RWPE1 (cell line): ENCODE data around the gene SIX1.

Experiments used
- CTCF ChIA-PET: fragments of 350-600 bp; sonication (Branson Sonifier 250); formaldehyde crosslinking; extraction: SDS; loops from one replicate; lab custom pipeline; 2021; lab: Yijun Ruan, JAX
- POLR2A ChIA-PET: fragments of 400-600 bp; formaldehyde crosslinking; extraction: SDS; loops from one replicate; lab custom pipeline; 2020; ENCODE audit warnings: antibody characterized with exemption; ENCODE audit not compliant: low non-redundant PET; lab: Yijun Ruan, JAX
- DNase-seq: peaks from one replicate; pipeline ENCODE4 v3.0.0; 2012; ENCODE audit warnings: low spot score
- H3K27ac ChIP-seq: fragments of 450-650 bp; 2 replicates; pipeline ENCODE4 v1.5.1; 2017
- TF ChIP-seq, protein P1 (sequence below): fragments of 450-650 bp; conservative IDR thresholded peaks from 2 replicates; pipeline ENCODE4 v1.5.1; 2017; ENCODE audit warnings: low read depth, mild to moderate bottlenecking

Gene SIX1

DNA sequence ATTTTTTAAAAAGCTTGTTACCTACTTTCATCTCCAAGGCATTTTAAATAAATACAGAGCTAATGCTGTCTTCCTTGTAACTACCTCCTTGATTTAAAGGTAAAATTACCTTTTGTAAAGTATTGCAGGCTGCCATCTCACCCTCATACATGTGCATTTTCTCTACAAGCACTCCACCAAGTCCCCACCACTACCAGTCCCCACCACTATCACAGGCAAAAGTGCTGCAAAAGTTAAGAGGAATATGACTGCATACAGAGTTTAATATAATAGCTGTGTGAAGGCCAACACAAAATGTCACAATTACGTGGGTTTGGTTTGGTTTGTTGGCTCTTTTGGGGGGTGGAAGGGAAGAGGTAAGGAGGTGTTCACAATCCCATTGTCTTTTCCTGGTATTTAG is 9.6 kb downstream of the SIX1 start:
- no peak overlapping the region for H3K27ac ChIP-seq
- TF ChIP-seq, protein P1, sequence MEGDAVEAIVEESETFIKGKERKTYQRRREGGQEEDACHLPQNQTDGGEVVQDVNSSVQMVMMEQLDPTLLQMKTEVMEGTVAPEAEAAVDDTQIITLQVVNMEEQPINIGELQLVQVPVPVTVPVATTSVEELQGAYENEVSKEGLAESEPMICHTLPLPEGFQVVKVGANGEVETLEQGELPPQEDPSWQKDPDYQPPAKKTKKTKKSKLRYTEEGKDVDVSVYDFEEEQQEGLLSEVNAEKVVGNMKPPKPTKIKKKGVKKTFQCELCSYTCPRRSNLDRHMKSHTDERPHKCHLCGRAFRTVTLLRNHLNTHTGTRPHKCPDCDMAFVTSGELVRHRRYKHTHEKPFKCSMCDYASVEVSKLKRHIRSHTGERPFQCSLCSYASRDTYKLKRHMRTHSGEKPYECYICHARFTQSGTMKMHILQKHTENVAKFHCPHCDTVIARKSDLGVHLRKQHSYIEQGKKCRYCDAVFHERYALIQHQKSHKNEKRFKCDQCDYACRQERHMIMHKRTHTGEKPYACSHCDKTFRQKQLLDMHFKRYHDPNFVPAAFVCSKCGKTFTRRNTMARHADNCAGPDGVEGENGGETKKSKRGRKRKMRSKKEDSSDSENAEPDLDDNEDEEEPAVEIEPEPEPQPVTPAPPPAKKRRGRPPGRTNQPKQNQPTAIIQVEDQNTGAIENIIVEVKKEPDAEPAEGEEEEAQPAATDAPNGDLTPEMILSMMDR, result no peak
- POLR2A ChIA-PET, result no interaction called here
- no peak for DNase-seq
- CTCF ChIA-PET, result no interaction called here

DNA sequence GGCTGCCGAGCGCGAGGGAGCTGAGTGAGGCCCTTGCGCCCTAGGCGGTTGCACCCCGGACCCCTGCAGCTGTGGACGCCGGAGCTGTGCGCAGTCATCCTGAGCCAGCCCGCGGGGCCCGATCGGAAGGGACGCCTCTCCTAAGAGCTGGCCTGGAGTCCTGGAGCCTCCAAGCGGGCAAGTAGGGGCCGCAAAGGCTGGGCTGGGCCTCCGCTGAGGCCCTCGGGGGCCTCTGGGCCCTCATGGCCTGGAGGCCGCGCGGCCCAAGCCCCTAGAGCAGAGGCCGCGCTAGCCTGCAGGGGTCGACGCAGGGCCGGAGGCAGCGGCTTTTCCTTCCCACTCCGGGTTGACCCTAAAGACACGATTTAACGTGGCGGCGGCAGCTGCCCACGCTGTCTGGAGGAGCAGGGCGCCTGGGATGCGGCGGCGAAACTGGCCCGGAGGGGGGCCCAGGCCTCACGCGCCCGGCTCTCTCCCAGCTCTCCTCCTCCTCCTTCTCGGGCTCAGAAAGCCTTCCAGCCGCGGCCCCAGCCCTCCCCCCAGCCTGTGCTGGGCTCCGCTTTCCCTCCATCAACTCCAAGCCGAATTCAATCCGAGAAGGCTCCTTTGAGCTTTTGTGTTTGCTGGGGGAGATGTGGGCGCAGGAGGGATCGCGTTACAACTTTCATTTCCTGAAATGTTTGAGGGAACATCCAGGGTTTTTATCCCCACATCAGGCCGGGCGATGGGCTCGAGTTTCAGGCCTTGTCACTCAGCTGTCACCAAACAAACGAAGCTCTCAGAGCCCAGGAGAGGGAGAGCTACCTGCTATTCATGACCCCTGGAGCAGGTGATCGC is 11.6 kb downstream of the SIX1 start:
- TF ChIP-seq, protein P1, result no peak
- no peak for DNase-seq
- ChIA-PET POLR2A (no interaction called here), CTCF (interaction anchor here (0.7 kb wide), 1 partner anchor 14 kb away, joined by 3 read pairs; no protein-coding TSS in a partner anchor)
- H3K27ac ChIP-seq, result no peak overlapping the region

DNA sequence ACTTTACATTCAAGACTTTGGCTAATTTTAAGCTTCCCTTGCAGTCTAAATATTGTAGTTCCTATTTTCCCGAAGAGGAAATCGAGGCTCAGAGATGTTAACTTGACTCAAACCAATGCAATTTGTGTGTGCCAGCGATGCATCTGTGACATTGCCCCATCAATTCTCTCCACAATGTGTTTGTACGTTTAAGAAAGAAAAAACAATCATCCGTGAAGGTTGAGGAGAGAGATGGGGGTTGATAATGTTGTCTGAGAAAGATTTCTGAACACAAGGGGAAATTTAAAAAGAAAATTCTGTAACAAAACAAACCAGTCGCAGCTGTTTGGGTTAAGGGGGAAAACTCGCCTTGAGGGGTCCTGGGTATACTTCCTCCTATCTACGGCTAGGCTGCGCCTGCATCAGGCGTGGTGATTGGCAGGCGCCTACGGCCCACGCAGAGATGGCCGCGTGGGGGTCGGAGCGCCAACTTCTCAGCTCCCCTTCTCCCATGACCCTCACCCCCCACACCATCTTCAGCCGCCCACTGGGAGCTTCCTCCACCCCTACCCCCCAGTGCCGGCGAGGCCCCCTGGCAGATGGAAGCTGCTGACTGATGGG is 12.3 kb downstream of the SIX1 start:
- no peak overlapping the region for H3K27ac ChIP-seq
- no peak for DNase-seq
- CTCF ChIA-PET, result interaction anchor here (0.5 to 0.7 kb wide), 3 partner anchors 13 to 561 kb away, joined by 3 read pairs; no protein-coding TSS in a partner anchor
- POLR2A ChIA-PET, result no interaction called here
- TF ChIP-seq, protein P1, result no peak

DNA sequence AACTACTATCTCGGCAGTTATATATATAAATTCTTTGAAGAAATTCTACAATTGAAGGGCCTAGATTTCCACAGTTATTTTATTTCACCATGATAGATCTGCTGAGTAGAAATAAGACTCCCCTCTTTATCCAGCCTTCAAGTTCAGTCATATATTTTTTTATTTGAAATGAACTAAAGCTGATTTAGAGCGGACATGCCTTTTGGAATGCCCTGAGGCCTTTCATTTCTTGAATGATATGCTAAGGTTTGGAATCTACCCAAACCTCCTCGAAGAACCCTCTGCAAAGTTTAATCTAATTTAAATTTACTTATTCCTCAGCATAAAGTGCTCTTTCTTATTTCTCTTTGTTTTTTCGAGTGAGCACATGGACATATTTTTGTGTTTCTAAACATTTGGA is 15.1 kb downstream of the SIX1 start:
- POLR2A ChIA-PET, result no interaction called here
- CTCF ChIA-PET, result interaction anchor here (0.6 kb wide), 1 partner anchor 1421 kb away, joined by 3 read pairs; no protein-coding TSS in a partner anchor
- TF ChIP-seq, protein P1, result no peak
- H3K27ac ChIP-seq, result no peak overlapping the region
- no peak for DNase-seq

DNA sequence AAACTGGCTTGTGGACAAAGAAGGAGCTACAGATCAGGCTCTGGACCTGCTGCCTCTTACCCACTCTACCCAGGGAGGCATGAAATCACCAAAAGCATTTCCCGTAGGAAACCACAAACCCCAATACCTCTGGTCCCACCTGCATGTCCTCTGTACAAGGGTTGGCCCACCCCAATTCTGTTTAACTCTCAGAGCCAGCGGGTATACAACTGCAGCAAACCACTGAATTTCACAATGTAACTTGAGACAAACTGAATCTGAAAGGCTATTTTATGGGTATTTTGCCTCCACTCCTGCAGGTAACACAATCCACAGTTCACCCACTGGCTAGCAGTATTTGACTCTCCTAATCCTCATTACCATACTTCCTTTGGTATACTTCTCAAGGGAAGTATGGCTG is 16.5 kb downstream of the SIX1 start:
- POLR2A ChIA-PET, result no interaction called here
- DNase-seq, result no peak
- CTCF ChIA-PET, result no interaction called here
- no peak overlapping the region for H3K27ac ChIP-seq
- TF ChIP-seq, protein P1, result no peak

DNA sequence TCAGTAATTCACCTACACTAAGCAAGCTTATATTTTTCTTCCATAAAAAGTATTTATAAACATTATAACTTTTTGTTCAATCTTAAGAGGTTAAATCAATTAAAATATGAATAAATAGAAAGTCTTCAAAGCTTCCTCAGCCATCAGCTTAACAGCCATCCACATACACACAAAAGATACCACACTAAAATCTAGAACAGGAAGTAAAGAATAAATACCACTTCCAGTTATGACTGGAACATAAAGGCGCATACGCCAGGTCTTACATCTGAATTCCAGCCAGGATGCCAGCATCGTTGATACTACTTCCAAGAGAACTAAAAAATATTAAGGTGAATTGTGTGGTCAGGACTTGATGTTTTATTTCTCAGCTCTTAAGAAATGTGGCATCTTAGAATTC is 17.0 kb downstream of the SIX1 start:
- DNase-seq, result no peak
- no peak overlapping the region for H3K27ac ChIP-seq
- TF ChIP-seq, protein P1, result no peak
- CTCF ChIA-PET, result interaction anchor here (0.8 kb wide), 1 partner anchor 400 kb away, joined by 4 read pairs; no protein-coding TSS in a partner anchor
- POLR2A ChIA-PET, result no interaction called here
